GM19035 (cell line): ENCODE results near the gene B3GALT2.

Experiments
- ATAC-seq: cut with Tn5 transposase; IDR thresholded peaks from one replicate; pipeline ENCODE4 v1.9.1; 2021; ENCODE audit not compliant: unreplicated experiment

Gene B3GALT2

DNA sequence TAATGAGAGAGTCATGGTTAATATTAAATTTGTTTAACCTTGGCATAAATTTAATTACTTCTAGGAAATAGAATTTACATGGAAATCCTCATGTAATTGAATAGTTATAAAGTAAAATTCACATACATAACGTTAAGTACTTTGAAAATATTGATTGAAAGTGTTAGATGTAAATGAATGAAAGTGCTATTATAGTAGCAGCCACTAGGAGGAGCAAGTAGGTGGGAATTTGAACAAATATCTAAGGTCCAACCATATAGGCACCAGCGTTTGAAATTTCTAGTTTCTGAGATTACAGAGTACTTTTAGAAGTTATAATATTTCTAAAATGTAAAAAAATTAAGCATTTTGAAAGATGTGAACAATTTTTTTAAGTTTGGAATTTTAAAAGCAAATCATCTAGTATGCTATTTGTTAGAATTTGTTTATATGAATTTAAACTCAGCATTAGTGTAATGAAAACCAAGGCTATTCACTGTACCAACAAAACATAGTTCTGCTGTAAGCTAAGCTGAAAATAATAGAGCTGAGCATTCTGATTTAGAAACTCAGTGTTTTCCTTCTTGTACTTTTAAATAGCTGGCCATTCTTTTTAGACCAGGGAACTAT is 3.3 kb downstream of the B3GALT2 start:
- peak; percentile 67 for ATAC-seq

GRCh38 chr1:193181985-193182384 is 4.4 kb downstream of the B3GALT2 start:
- ATAC-seq = no peak

DNA sequence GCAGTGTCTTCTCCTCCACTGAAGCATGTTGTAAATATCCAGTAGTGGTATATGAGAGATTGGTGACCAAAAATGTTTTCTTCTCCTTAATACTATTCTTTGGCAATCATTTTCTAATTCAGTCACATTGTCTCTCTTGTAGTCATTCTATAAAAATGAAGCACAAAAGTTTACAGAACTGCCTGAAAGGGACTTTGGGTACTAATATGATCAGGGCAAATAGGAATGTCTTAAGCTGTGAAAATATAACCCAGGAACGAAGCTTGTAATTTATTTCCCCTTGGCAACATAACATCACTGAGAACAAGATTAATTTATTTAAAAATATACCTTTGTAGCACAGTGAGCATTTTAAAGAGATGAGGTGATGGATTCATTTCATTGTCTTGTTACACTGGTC is 4.9 kb downstream of the B3GALT2 start:
- ATAC-seq = no peak

- no peak for ATAC-seq
Observed at GRCh38 chr1:193179094-193179493, 7.3 kb downstream of the B3GALT2 start.

DNA sequence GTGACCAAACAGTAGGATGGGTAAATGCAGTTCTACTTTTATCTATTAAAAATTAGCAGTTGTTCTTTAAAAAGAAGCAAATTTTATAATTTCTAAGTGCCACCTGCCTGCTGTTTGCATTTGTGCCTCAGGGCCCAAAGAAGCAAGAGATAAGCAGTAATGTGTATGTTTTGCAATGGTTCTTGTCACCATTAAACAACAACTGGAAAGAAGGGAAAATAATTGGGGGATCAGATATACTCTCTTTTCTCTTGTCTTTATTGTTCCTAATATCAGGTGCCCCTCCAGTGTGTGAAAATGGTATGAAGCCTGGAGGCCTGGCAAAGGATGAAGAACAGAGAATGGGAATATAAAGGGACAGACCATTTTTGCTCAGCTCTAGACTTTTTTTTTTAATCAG is 9.6 kb downstream of the B3GALT2 start:
- no peak for ATAC-seq

- ATAC-seq = no peak
Observed at GRCh38 chr1:193176113-193176512, 10.3 kb downstream of the B3GALT2 start.

DNA sequence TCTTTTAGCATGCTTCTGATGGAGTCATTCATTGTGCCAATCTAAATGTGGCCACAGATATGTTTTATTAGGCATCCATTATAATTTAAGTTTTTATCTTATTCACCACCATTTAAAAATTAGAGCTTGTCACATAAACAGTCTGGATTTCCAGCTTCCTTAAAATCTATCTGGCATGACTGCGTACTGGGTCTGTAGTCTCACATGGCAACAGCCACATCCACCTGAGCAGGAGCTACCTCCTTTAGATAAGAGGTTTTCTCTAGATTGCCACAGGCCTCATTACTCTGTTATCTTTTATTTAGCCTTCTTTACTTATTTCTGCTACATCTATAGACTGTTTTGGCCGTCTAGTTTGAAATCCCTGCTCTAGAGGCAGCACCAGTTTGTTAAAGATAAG is 29.1 kb downstream of the B3GALT2 start:
- ATAC-seq = no peak

DNA sequence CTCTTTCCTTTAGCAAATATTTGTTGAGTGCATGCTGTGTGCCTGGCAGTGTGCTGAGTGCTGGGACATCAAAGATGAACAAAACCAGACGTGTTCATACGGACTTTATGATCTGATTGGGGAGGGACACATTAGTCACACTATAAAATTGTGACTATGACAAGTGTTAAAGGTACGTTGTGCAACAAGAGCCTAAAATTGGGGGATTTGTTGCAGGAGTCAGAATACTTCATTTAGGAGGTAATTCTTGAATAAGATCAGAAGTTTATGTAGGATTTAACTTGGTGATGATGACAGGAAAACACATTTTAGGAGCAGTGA is 29.6 kb downstream of the B3GALT2 start:
- ATAC-seq = no peak

DNA sequence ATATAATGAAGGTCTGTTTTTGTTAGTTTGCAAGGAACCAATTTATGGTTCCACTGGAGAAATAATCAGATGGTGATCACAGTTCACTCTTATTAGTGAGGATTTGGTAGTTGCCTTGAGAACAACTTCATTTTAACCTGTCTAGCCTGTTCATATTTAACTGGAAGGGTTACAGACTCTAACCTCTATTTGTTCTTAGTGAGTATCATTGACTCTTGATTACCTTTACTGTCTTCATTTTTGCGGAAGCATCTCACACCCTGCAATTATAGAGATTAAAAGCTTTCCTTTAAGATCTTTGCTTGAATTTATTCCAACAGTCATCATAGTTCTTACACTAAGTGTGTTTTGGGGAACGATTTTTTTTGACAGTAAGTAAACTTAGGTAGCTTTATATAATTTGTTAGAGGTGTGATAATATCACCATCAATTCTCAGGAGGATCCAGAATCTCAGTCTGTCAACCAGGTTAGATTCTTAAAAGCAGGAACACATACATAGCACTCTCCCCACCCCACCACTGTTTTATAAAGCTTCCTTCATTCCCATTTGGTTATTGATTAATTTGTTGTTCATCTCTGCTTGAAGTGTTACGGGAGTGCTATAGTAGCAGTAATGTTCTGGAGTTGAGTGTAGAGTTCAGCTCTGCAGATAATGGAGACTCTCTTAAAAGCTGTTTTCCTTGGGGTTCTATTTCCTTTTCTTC is 30.1 kb downstream of the B3GALT2 start:
- no peak for ATAC-seq

DNA sequence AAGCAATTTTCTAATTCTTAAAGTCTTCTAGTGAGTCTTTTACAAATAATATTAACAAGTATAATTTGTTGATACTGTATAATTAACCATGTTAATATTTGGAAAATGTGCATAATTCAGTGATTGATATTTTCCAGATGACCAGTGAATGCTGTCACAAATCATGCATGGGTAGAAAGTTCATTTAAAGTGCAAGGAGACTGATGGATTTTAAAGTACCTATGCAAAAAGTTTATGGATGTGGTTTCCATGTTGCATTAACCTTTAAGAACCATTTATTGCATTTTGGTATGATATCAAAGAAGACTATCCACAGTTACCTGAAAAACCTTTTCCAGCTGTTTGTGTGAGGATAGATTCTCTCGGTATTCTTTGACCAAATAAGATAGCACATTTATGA is 41.4 kb downstream of the B3GALT2 start:
- ATAC-seq = no peak

- ATAC-seq = no peak
Observed at GRCh38 chr1:193144361-193144938, 42.0 kb downstream of the B3GALT2 start.

DNA sequence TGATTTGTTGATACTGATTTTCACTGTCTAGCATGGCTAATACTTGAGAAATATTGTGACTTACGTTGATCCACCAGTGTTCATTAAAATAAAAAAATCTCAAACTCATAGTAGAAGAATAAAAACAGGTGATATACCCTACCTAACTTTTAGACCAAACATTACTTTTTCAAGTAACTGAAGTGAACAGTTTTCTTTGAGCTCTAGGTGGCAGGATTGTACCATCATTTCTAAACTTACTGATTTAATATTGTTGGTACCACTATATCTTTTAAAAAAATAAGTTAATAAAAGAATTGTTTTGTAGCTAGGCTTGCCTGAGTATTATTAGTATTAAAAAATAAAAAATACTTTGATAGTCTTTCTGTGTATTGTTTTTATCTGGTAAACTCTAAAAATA is 43.1 kb downstream of the B3GALT2 start:
- no peak for ATAC-seq

DNA sequence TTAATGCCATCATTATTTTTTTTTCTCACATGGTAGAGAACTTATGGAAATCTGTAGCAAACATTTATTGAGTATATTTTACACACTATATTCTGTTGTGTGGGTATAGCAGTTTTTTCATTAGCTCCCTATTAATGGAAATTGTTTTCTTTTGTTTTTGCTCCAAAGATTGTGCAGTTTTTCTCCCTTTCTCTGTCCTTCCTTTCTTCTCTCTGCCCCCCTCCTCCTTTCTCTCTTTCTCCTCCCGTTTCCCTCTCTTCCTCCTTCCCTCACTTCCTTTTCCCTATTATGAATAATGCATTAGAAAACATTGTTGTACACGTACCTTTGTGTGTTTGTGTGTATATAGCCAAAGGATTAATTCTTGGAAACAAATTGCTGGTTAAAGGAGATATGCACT is 44.0 kb downstream of the B3GALT2 start:
- no peak for ATAC-seq

DNA sequence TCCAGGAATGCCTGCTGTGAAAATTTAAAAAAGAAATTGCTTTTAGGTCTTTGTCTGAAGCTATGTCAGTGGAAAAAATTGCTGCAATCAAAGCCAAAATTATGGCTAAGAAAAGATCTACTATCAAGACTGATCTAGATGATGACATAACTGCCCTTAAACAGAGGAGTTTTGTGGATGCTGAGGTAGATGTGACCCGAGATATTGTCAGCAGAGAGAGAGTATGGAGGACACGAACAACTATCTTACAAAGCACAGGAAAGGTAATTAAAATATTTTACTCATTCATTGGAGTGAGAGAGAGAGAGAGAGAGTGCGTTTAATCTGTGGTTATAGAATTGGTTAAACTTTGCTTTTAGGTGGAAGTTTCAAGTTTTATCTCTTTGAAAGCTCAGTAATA is 44.6 kb downstream of the B3GALT2 start:
- ATAC-seq = no peak

DNA sequence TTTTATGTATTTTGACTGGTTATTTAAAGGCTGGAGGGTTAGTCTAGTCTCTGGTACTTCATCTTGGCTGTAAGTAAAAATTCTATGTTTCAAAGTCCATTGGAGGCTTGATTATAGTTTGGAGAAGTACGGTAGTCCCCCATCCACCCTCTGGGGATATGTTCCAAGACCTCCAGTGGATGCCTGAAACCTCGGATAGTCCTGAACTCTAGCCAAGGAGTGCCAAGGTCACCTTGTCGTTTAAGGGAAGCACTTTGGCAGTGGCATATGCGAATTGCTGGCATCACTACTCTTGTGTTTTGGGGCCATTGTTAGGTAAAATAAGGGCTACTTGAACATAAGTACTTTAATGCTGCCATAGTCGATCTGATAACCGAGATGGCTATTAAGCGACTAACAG is 46.2 kb downstream of the B3GALT2 start:
- ATAC-seq = no peak

DNA sequence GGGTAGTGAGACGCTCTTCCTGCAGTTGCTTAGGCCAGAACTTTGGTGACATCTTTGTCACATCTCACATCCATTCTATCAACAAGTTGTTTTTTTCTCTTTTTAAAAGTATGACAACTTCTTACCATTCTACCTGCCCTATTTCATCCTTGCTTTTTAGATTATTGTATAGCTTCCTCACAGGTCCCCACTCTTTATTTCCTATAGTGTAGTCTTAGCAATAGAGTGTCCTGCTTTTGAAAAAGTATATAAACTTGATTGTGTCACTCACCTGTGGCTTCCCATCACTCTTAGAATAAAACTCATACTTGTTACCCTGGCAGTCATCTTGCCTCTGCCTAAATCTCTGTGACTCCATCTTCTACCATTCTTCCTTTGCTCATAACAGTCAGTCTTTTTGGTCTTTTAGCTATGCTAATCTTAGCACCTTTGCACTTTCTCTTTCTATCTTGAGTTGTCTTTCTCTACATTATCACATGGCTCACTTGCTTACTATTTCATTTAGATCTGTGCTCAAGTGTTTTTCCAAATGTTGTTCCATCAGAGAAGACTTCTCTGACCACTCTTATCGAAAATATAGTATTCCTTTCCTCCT is 55.0 kb downstream of the B3GALT2 start:
- ATAC-seq = no peak
